Endodermal cell (in vitro differentiated cells): Measurements from ENCODE around the gene LEAP2. TPM values are rescaled to one million over a fixed set of nuclear protein-coding genes. Genes with fewer than 3 reads are reported as not detected.

Experiments
- DNase-seq: peaks from one replicate; pipeline ENCODE4 v3.0.0-alpha.2; 2017
- H3K27ac ChIP-seq: 2 replicates; pipeline ENCODE4 v1.5.1; 2013; ENCODE audit warnings: mild to moderate bottlenecking, low read depth, low read length, moderate library complexity
- H3K27me3 ChIP-seq: 2 replicates; pipeline ENCODE4 v1.6.1; 2013; ENCODE audit warnings: mild to moderate bottlenecking, low read length, moderate library complexity; ENCODE audit not compliant: insufficient read depth, control insufficient read depth, poor library complexity, severe bottlenecking
- H3K36me3 ChIP-seq: 2 replicates; pipeline ENCODE4 v1.7.0; 2013; ENCODE audit warnings: mild to moderate bottlenecking, low read length, moderate library complexity; ENCODE audit not compliant: control insufficient read depth, insufficient read depth
- H3K4me1 ChIP-seq: one replicate; pipeline ENCODE4 v1.7.0; 2013; ENCODE audit warnings: low read length; ENCODE audit not compliant: control insufficient read depth, insufficient read depth
- H3K4me3 ChIP-seq: 2 replicates; pipeline ENCODE4 v1.5.1; 2013; ENCODE audit warnings: mild to moderate bottlenecking, low read length, moderate library complexity
- H3K9ac ChIP-seq: 2 replicates; pipeline ENCODE4 v1.6.1; 2013; ENCODE audit warnings: mild to moderate bottlenecking, low read length, moderate library complexity; ENCODE audit not compliant: poor library complexity, severe bottlenecking; ENCODE audit errors: extremely low read depth
- H3K9me3 ChIP-seq: 2 replicates; pipeline ENCODE4 v1.6.1; 2013; ENCODE audit warnings: mild to moderate bottlenecking, low read length, moderate library complexity; ENCODE audit not compliant: control insufficient read depth
- H3K27ac Mint-ChIP-seq: 2 replicates; pipeline ENCODE4 v1.8.0; 2020; ENCODE audit warnings: mixed read lengths
- H3K27me3 Mint-ChIP-seq: 2 replicates; pipeline ENCODE4 v1.8.0; 2021; ENCODE audit warnings: mild to moderate bottlenecking, mixed read lengths; ENCODE audit not compliant: insufficient read depth
- H3K36me3 Mint-ChIP-seq: 2 replicates; pipeline ENCODE4 v1.8.0; 2020; ENCODE audit warnings: low read depth, mixed read lengths
- H3K4me1 Mint-ChIP-seq: 2 replicates; pipeline ENCODE4 v1.8.0; 2020; ENCODE audit warnings: mixed read lengths
- H3K4me3 Mint-ChIP-seq: 2 replicates; pipeline ENCODE4 v1.8.0; 2020; ENCODE audit warnings: mild to moderate bottlenecking, moderate library complexity, mixed read lengths
- H3K9me3 Mint-ChIP-seq: 2 replicates; pipeline ENCODE4 v1.8.0; 2020; ENCODE audit warnings: mild to moderate bottlenecking, mixed read lengths
- CTCF ChIP-seq: fragments of 200-600 bp; sonication (generic); conservative IDR thresholded peaks from 2 replicates; pipeline ENCODE4 v1.5.0; 2021; ENCODE audit warnings: antibody characterized with exemption, mild to moderate bottlenecking
- WGBS, 2 experiments: methylation state at CpG; one replicate each; pipeline versions ENCODE4 v1.1.5 to v1.1.7; 2013; ENCODE audit warnings: missing lambda C conversion rate in 2 of 2, mixed read lengths in 1 of 2; ENCODE audit not compliant: insufficient coverage in 1 of 2, insufficient read length in 1 of 2; 5-methylcytosine and 5-hydroxymethylcytosine counted together
- total RNA-seq, 2 donors: library from RNA; stranded (reverse); fragmentation: NEBNext Ultra II Directional in 1 of 2; extraction: Animal tissue kit (Norgen Biotek cat#: 25700) in 1 of 2; gene quantifications; 2 replicates in 1 of 2; 3 replicates in 1 of 2; pipeline ENCODE4 v1.2.1, GENCODE V29; 2021

LEAP2 gene
- total RNA-seq, 2 donors from 2014 or later, result 0.92 to 0.95 TPM

GRCh38 chr5:132836852-132837251 is 36.6 kb upstream of the LEAP2 start:
- Mint-ChIP-seq H3K4me1 (peaks cover 8% of the 10 kb centered on the region), H3K9me3 (no peaks in the 10 kb centered on the region), H3K36me3 (no peaks in the 10 kb centered on the region), H3K4me3 (no peak overlapping the region), H3K27me3 (peaks cover 9% of the 10 kb centered on the region), H3K27ac (no peak overlapping the region)
- H3K9ac ChIP-seq, result no peak overlapping the region
- no peaks in the 10 kb centered on the region for H3K4me1 ChIP-seq
- H3K4me3 ChIP-seq, result no peak overlapping the region
- peak; percentile 14 for DNase-seq
- H3K27ac ChIP-seq, result no peak overlapping the region
- H3K27me3 ChIP-seq, result no peaks in the 10 kb centered on the region
- no peaks in the 10 kb centered on the region for H3K36me3 ChIP-seq
- no peak for TF ChIP-seq CTCF
- 91 to 100% methylated on average over 1 of the region's 1 CpG for WGBS, 2 experiments
- H3K9me3 ChIP-seq, result no peaks in the 10 kb centered on the region

- H3K27ac Mint-ChIP-seq, result no peak overlapping the region
- no peaks in the 10 kb centered on the region for H3K9me3 ChIP-seq
- H3K4me1 ChIP-seq, result no peaks in the 10 kb centered on the region
- no peak overlapping the region for H3K9ac ChIP-seq
- no peak overlapping the region for H3K27ac ChIP-seq
- peaks cover 4% of the 10 kb centered on the region for H3K27me3 Mint-ChIP-seq
- H3K9me3 Mint-ChIP-seq, result no peaks in the 10 kb centered on the region
- no peaks in the 10 kb centered on the region for H3K36me3 ChIP-seq
- DNase-seq, result peak; percentile 31
- H3K4me1 Mint-ChIP-seq, result peaks cover 8% of the 10 kb centered on the region
- H3K4me3 ChIP-seq, result no peak overlapping the region
- no peaks in the 10 kb centered on the region for H3K27me3 ChIP-seq
- no peak overlapping the region for H3K4me3 Mint-ChIP-seq
- WGBS, 2 experiments, result 82 to 94% methylated on average over 2 of the region's 2 CpGs
- H3K36me3 Mint-ChIP-seq, result no peaks in the 10 kb centered on the region
- TF ChIP-seq CTCF, result no peak
Measured at GRCh38 chr5:132837868-132838267, 35.6 kb upstream of the LEAP2 start.

GRCh38 chr5:132838516-132839282 is 34.8 kb upstream of the LEAP2 start:
- no peaks in the 10 kb centered on the region for H3K9me3 Mint-ChIP-seq
- TF ChIP-seq CTCF, result no peak
- DNase-seq, result peak; percentile 13
- H3K9me3 ChIP-seq, result no peaks in the 10 kb centered on the region
- no peaks in the 10 kb centered on the region for H3K27me3 ChIP-seq
- no peaks in the 10 kb centered on the region for H3K4me1 ChIP-seq
- no peaks in the 10 kb centered on the region for H3K36me3 ChIP-seq
- no peaks in the 10 kb centered on the region for H3K36me3 Mint-ChIP-seq
- H3K9ac ChIP-seq, result no peak overlapping the region
- peaks cover 8% of the 10 kb centered on the region for H3K4me1 Mint-ChIP-seq
- H3K27me3 Mint-ChIP-seq, result no peaks in the 10 kb centered on the region
- H3K4me3 Mint-ChIP-seq, result no peak overlapping the region
- H3K27ac ChIP-seq, result no peak overlapping the region
- H3K27ac Mint-ChIP-seq, result no peak overlapping the region
- 93% methylated on average over 3 of the region's 3 CpGs for WGBS, 2 experiments
- no peak overlapping the region for H3K4me3 ChIP-seq
